OCI-LY1 (cell line): ENCODE results near the gene ASIC5.

Source experiments
- H2AFZ ChIP-seq: fragments of 200-600 bp; sonication (generic), shearing (Covaris generic); 2 replicates; pipeline ENCODE4 v1.6.0; 2014; ENCODE audit warnings: antibody characterized with exemption, mild to moderate bottlenecking, low read length
- H3F3A ChIP-seq: fragments of 200-600 bp; sonication (generic), shearing (Covaris generic); 2 replicates; pipeline ENCODE4 v1.6.0; 2014; ENCODE audit warnings: mild to moderate bottlenecking, antibody characterized with exemption, low read length, moderate library complexity; ENCODE audit not compliant: insufficient read depth
- H3K27ac ChIP-seq: fragments of 200-600 bp; sonication (generic); 2 replicates; pipeline ENCODE4 v1.5.1; 2014; ENCODE audit warnings: low read length, mixed run types, mild to moderate bottlenecking, low read depth; ENCODE audit not compliant: poor library complexity, severe bottlenecking
- H3K27me3 ChIP-seq: fragments of 200-600 bp; sonication (generic); 2 replicates; pipeline ENCODE4 v1.6.0; 2014; ENCODE audit warnings: antibody characterized with exemption, mild to moderate bottlenecking, low read length, moderate library complexity; ENCODE audit not compliant: insufficient read depth
- H3K36me3 ChIP-seq: fragments of 200-600 bp; sonication (generic); 2 replicates; pipeline ENCODE4 v1.6.1; 2014; ENCODE audit warnings: mild to moderate bottlenecking, antibody characterized with exemption, low read length, moderate library complexity, mixed read lengths; ENCODE audit not compliant: insufficient read depth
- H3K4me1 ChIP-seq: fragments of 200-600 bp; sonication (generic); 2 replicates; pipeline ENCODE4 v1.5.1; 2014; ENCODE audit warnings: mild to moderate bottlenecking, low read length, moderate library complexity; ENCODE audit not compliant: insufficient read depth, severe bottlenecking
- H3K4me2 ChIP-seq: fragments of 200-600 bp; sonication (generic), shearing (Covaris generic); 2 replicates; pipeline ENCODE4 v1.6.1; 2014; ENCODE audit warnings: low read length
- H3K4me3 ChIP-seq: fragments of 200-600 bp; sonication (generic); 2 replicates; pipeline ENCODE4 v1.5.1; 2014; ENCODE audit warnings: low read length, low read depth, mild to moderate bottlenecking, mixed read lengths; ENCODE audit not compliant: poor library complexity, severe bottlenecking
- H3K79me2 ChIP-seq: fragments of 200-600 bp; shearing (Covaris generic); 2 replicates; pipeline ENCODE4 v1.6.1; 2016; ENCODE audit warnings: mixed run types, low read length, mixed read lengths; ENCODE audit not compliant: insufficient read depth
- H3K9ac ChIP-seq: fragments of 200-600 bp; sonication (generic), shearing (Covaris generic); 2 replicates; pipeline ENCODE4 v1.6.1; 2014; ENCODE audit warnings: mild to moderate bottlenecking, low read length, mixed read lengths
- H3K9me2 ChIP-seq: fragments of 200-600 bp; sonication (generic), shearing (Covaris generic); 2 replicates; pipeline ENCODE4 v1.6.1; 2014; ENCODE audit warnings: low read depth, mild to moderate bottlenecking, low read length, mixed read lengths
- H3K9me3 ChIP-seq: fragments of 200-600 bp; shearing (Covaris generic); 2 replicates; pipeline ENCODE4 v1.6.1; 2014; ENCODE audit warnings: low read length, mixed read lengths
- H4K20me1 ChIP-seq: fragments of 200-600 bp; sonication (generic), shearing (Covaris generic); 2 replicates; pipeline ENCODE4 v1.6.0; 2016; ENCODE audit warnings: mild to moderate bottlenecking, low read length; ENCODE audit not compliant: insufficient read depth
- EZH2 ChIP-seq: fragments of 200-600 bp; sonication (generic), shearing (Covaris generic); IDR thresholded peaks from 2 replicates; pipeline ENCODE4 v1.8.0; 2017; ENCODE audit warnings: borderline replicate concordance, mixed run types, mild to moderate bottlenecking, antibody characterized with exemption, low read length, moderate library complexity, mixed read lengths
- TF ChIP-seq, protein P1 (sequence below): fragments of 200-600 bp; sonication (generic), shearing (Covaris generic); IDR thresholded peaks from 2 replicates; pipeline ENCODE4 v1.5.1; 2017; ENCODE audit warnings: mild to moderate bottlenecking, antibody characterized with exemption, low read length, moderate library complexity, mixed read lengths

ASIC5 gene

DNA sequence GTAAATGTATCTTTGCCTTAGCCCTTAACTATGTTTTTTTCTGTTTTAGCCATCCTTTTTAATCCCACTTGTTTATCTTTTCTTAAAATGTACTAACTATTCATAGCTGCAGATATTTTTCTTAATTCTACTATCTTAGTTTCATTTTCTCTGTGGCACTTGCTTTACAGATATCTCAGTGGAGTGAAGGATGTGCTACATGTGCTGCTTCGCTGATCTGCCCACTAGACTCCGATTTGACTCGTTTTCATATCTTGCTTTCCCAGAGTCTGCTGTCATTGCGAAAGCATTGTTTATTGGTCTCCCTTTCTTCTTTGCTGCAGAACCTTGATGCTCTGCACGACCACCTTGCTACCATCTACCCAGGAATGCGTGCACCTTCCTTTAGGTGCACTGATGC lies 76.7 kb downstream of the ASIC5 start:
- H3K9me2 ChIP-seq: no peaks in the 10 kb centered on the region
- no peak overlapping the region for H3K27ac ChIP-seq
- no peak overlapping the region for H3K9ac ChIP-seq
- H3F3A ChIP-seq: no peaks in the 10 kb centered on the region
- H3K79me2 ChIP-seq: no peaks in the 10 kb centered on the region
- no peaks in the 10 kb centered on the region for H3K9me3 ChIP-seq
- no peaks in the 10 kb centered on the region for H3K4me1 ChIP-seq
- H4K20me1 ChIP-seq: no peaks in the 10 kb centered on the region
- H2AFZ ChIP-seq: no peak overlapping the region
- H3K4me2 ChIP-seq: no peak overlapping the region
- TF ChIP-seq EZH2: no peak
- TF ChIP-seq, protein P1, sequence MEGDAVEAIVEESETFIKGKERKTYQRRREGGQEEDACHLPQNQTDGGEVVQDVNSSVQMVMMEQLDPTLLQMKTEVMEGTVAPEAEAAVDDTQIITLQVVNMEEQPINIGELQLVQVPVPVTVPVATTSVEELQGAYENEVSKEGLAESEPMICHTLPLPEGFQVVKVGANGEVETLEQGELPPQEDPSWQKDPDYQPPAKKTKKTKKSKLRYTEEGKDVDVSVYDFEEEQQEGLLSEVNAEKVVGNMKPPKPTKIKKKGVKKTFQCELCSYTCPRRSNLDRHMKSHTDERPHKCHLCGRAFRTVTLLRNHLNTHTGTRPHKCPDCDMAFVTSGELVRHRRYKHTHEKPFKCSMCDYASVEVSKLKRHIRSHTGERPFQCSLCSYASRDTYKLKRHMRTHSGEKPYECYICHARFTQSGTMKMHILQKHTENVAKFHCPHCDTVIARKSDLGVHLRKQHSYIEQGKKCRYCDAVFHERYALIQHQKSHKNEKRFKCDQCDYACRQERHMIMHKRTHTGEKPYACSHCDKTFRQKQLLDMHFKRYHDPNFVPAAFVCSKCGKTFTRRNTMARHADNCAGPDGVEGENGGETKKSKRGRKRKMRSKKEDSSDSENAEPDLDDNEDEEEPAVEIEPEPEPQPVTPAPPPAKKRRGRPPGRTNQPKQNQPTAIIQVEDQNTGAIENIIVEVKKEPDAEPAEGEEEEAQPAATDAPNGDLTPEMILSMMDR: no peak
- no peak overlapping the region for H3K4me3 ChIP-seq
- H3K36me3 ChIP-seq: no peaks in the 10 kb centered on the region
- H3K27me3 ChIP-seq: no peaks in the 10 kb centered on the region

- no peaks in the 10 kb centered on the region for H3K79me2 ChIP-seq
- no peak overlapping the region for H3K4me2 ChIP-seq
- no peaks in the 10 kb centered on the region for H3K36me3 ChIP-seq
- no peaks in the 10 kb centered on the region for H3K4me1 ChIP-seq
- no peaks in the 10 kb centered on the region for H4K20me1 ChIP-seq
- no peak overlapping the region for H3K9ac ChIP-seq
- H2AFZ ChIP-seq: no peak overlapping the region
- no peak overlapping the region for H3K4me3 ChIP-seq
- H3K27me3 ChIP-seq: no peaks in the 10 kb centered on the region
- no peaks in the 10 kb centered on the region for H3K9me2 ChIP-seq
- no peaks in the 10 kb centered on the region for H3K9me3 ChIP-seq
- no peaks in the 10 kb centered on the region for H3F3A ChIP-seq
- H3K27ac ChIP-seq: no peak overlapping the region
- TF ChIP-seq EZH2: no peak
- TF ChIP-seq, protein P1: peak; percentile 58
These were observed 78.9 kb downstream of the ASIC5 start for GRCh38 chr4:155787113-155787710.

- no peak overlapping the region for H2AFZ ChIP-seq
- no peaks in the 10 kb centered on the region for H3K9me2 ChIP-seq
- H3K4me2 ChIP-seq: no peak overlapping the region
- H3K27ac ChIP-seq: no peak overlapping the region
- no peaks in the 10 kb centered on the region for H3K4me1 ChIP-seq
- no peak overlapping the region for H3K4me3 ChIP-seq
- no peaks in the 10 kb centered on the region for H3F3A ChIP-seq
- H3K9me3 ChIP-seq: no peaks in the 10 kb centered on the region
- H3K79me2 ChIP-seq: no peaks in the 10 kb centered on the region
- TF ChIP-seq, protein P1: no peak
- no peak for TF ChIP-seq EZH2
- H3K36me3 ChIP-seq: no peaks in the 10 kb centered on the region
- H3K9ac ChIP-seq: no peak overlapping the region
- H3K27me3 ChIP-seq: no peaks in the 10 kb centered on the region
- H4K20me1 ChIP-seq: no peaks in the 10 kb centered on the region
These were observed 80.2 kb downstream of the ASIC5 start for GRCh38 chr4:155785828-155786227.
